Hepatocyte (in vitro differentiated cells): Measurements from ENCODE around the gene OOSP1.

ENCODE experiments used
- CTCF ChIP-seq: fragments of 200-600 bp; sonication (generic); IDR thresholded peaks from 2 replicates; pipeline ENCODE4 v1.5.1; 2016; ENCODE audit warnings: antibody characterized with exemption, mild to moderate bottlenecking; ENCODE audit not compliant: poor library complexity
- EZH2 ChIP-seq: fragments of 200-600 bp; sonication (generic); IDR thresholded peaks from 2 replicates; pipeline ENCODE4 v1.6.1; 2016; ENCODE audit warnings: antibody characterized with exemption, mild to moderate bottlenecking, borderline replicate concordance
- EZH2phosphoT487 ChIP-seq: fragments of 200-600 bp; sonication (generic); IDR thresholded peaks from one replicate; pipeline ENCODE4 v1.6.1; 2018; ENCODE audit warnings: antibody characterized with exemption, mild to moderate bottlenecking, low read depth, moderate library complexity; ENCODE audit not compliant: unreplicated experiment, severe bottlenecking

- TF ChIP-seq CTCF (no peak), EZH2 (no peak), EZH2phosphoT487 (no peak)
Measured at GRCh38 chr11:59983212-59983611, 45.0 kb downstream of the OOSP1 start.
